ENCODE data around the gene ZHX3.

ZHX3 gene

GRCh38 chr20:41293269-41294037, 24.1 kb downstream of the ZHX3 start:
- H3K27ac ChIP-seq, result no peak overlapping the region
- TF ChIP-seq ZFX (IDR thresholded peaks at IDR 0.05; ENCODE audit: borderline replicate concordance), result no peak
- TF ChIP-seq, protein P1, sequence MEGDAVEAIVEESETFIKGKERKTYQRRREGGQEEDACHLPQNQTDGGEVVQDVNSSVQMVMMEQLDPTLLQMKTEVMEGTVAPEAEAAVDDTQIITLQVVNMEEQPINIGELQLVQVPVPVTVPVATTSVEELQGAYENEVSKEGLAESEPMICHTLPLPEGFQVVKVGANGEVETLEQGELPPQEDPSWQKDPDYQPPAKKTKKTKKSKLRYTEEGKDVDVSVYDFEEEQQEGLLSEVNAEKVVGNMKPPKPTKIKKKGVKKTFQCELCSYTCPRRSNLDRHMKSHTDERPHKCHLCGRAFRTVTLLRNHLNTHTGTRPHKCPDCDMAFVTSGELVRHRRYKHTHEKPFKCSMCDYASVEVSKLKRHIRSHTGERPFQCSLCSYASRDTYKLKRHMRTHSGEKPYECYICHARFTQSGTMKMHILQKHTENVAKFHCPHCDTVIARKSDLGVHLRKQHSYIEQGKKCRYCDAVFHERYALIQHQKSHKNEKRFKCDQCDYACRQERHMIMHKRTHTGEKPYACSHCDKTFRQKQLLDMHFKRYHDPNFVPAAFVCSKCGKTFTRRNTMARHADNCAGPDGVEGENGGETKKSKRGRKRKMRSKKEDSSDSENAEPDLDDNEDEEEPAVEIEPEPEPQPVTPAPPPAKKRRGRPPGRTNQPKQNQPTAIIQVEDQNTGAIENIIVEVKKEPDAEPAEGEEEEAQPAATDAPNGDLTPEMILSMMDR (IDR thresholded peaks at IDR 0.05), result no peak

- H3K27ac ChIP-seq, result no peak overlapping the region
- TF ChIP-seq, protein P1 (IDR thresholded peaks at IDR 0.05), result no peak
- no peak for TF ChIP-seq ZFX (IDR thresholded peaks at IDR 0.05; ENCODE audit: borderline replicate concordance)
These were observed 26.6 kb downstream of the ZHX3 start for GRCh38 chr20:41290804-41291389.

- H3K27ac ChIP-seq, result no peak overlapping the region
- TF ChIP-seq, protein P1 (IDR thresholded peaks at IDR 0.05), result no peak
- TF ChIP-seq ZFX (IDR thresholded peaks at IDR 0.05; ENCODE audit: borderline replicate concordance), result no peak
These were observed 30.2 kb downstream of the ZHX3 start for GRCh38 chr20:41287327-41287726.

DNA sequence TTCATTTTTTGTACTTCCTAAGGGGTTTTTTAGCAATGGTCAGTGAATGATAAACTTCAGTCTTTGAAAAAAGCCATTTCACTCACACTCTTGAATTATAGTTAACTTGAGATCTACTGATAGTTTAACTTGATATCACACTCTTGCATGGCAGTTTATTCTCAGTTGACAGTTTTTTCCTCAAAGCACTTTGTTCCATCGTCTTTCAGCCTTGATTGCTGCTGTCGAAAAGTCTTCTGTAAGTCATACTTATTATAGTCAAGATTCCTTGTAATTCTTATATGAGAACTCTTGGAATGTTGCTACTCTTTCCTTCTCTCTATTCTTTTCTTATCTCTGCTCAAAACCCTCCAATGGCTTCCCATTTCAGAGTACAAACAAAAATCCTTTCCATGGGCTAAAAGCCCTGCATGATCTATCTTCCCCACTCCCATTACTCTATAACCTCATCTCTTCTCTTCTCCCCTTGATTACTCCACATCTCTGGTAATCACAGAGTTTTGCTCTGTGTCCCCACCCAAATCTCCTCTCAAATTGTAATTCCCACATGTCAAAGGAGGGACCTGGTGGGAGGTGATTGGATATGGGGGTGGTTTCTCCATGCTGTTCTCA, 31.2 kb downstream of the ZHX3 start:
- H3K27ac ChIP-seq, result no peak overlapping the region
- no peak for TF ChIP-seq ZFX (IDR thresholded peaks at IDR 0.05; ENCODE audit: borderline replicate concordance)
- TF ChIP-seq, protein P1 (IDR thresholded peaks at IDR 0.05), result no peak

GRCh38 chr20:41279546-41280225, 37.8 kb downstream of the ZHX3 start:
- TF ChIP-seq, protein P1 (IDR thresholded peaks at IDR 0.05), result no peak
- no peak for TF ChIP-seq ZFX (IDR thresholded peaks at IDR 0.05; ENCODE audit: borderline replicate concordance)
- H3K27ac ChIP-seq, result no peak overlapping the region

- TF ChIP-seq ZFX (IDR thresholded peaks at IDR 0.05; ENCODE audit: borderline replicate concordance), result no peak
- TF ChIP-seq, protein P1 (IDR thresholded peaks at IDR 0.05), result no peak
- H3K27ac ChIP-seq, result no peak overlapping the region
These were observed 38.6 kb downstream of the ZHX3 start for GRCh38 chr20:41278936-41279335.

Measured in 22Rv1 (cell line).